Measurements from ENCODE around the gene CLDN3.
"Not testable (repeated sequence)": the region's sequence is repeated elsewhere in the genome, so short reads cannot be mapped to it uniquely, and the experiment has no call there.

DNA sequence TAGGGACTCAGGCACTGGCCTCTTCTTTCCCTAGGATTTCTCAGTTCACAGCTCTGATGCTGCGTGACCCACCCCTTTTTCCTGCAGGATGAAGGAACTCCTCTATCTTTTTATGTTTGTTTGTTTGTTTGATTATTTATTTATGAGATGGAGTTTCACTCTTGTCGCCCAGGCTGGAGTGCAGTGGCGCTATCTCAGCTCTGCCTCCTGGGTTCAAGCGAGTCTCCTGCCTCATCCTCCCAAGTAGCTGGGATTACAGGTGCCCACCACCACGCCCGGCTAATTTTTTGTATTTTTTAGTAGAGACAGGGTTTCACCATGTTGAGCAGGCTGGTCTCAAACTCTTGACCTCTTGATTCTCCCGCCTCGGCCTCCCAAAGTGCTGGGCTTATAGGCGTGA is 49.6 kb downstream of the CLDN3 start:
- TF ChIP-seq, protein P1, sequence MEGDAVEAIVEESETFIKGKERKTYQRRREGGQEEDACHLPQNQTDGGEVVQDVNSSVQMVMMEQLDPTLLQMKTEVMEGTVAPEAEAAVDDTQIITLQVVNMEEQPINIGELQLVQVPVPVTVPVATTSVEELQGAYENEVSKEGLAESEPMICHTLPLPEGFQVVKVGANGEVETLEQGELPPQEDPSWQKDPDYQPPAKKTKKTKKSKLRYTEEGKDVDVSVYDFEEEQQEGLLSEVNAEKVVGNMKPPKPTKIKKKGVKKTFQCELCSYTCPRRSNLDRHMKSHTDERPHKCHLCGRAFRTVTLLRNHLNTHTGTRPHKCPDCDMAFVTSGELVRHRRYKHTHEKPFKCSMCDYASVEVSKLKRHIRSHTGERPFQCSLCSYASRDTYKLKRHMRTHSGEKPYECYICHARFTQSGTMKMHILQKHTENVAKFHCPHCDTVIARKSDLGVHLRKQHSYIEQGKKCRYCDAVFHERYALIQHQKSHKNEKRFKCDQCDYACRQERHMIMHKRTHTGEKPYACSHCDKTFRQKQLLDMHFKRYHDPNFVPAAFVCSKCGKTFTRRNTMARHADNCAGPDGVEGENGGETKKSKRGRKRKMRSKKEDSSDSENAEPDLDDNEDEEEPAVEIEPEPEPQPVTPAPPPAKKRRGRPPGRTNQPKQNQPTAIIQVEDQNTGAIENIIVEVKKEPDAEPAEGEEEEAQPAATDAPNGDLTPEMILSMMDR (IDR thresholded peaks at IDR 0.05) = not testable (repeated sequence)
- not testable (repeated sequence) for TF ChIP-seq POLR2A (IDR thresholded peaks at IDR 0.05)

All from heart left ventricle (tissue), 13 donors.